A549 (cell line): ENCODE measurements around the gene NPAS2. TPM values are rescaled to one million over a fixed set of nuclear protein-coding genes. Genes with fewer than 3 reads are reported as not detected.

Source experiments
- ATAC-seq, 2 experiments: fragments of 200-7000 bp in 1 of 2; fragments of >200 bp in 1 of 2; cut with Nextera tagmentation in 1 of 2; cut with Tn5 transposase in 1 of 2; 3 replicates each; pipeline versions ENCODE4 v1.8.0 to v1.9.1; 2018 to 2020; ENCODE audit warnings: mild to moderate bottlenecking in 1 of 2, moderate library complexity in 1 of 2
- CTCF ChIA-PET: fragments of 300-600 bp; sonication (Branson Sonifier 250); formaldehyde crosslinking; extraction: SDS; loops from one replicate; lab custom pipeline; 2021; ENCODE audit warnings: antibody characterized with exemption, inconsistent platforms; lab: Yijun Ruan, JAX
- POLR2A ChIA-PET: fragments of 350-600 bp; formaldehyde crosslinking; extraction: SDS; loops from one replicate; lab custom pipeline; 2021; ENCODE audit warnings: antibody characterized with exemption, inconsistent platforms; lab: Yijun Ruan, JAX
- DNase-seq, 2 experiments: peaks; one replicate each; pipeline versions ENCODE4 v3.0.0 to v3.0.0-alpha.2; 2011 to 2016; ENCODE audit warnings: low read depth in 1 of 2, low spot score in 1 of 2
- FAIRE-seq: peaks from 2 replicates; lab custom pipeline; 2011; peaks lifted over from hg19 to GRCh38; lab: Jason Lieb, UNC
- H3K27ac ChIP-seq, 2 experiments: fragments of >200 bp; sonication (Bioruptor Twin); formaldehyde crosslinking; 3 replicates each; pipeline ENCODE4 v1.5.1; 2016 to 2017
- H3K4me1 ChIP-seq: fragments of >200 bp; sonication (Bioruptor Twin); formaldehyde crosslinking; 3 replicates; pipeline ENCODE4 v1.6.1; 2016
- H3K4me2 ChIP-seq: fragments of >200 bp; sonication (Bioruptor Twin); formaldehyde crosslinking; 3 replicates; pipeline ENCODE4 v1.6.1; 2016
- H3K4me3 ChIP-seq: fragments of >200 bp; sonication (Bioruptor Twin); formaldehyde crosslinking; 3 replicates; pipeline ENCODE4 v1.5.1; 2016
- H3K9me3 ChIP-seq: fragments of >200 bp; sonication (Bioruptor Twin); formaldehyde crosslinking; 3 replicates; pipeline ENCODE4 v1.6.1; 2016
- CBX2 ChIP-seq: fragments of 200-600 bp; sonication (generic); IDR thresholded peaks from 2 replicates; pipeline ENCODE4 v1.6.1; 2016; ENCODE audit warnings: low read depth, mild to moderate bottlenecking, borderline replicate concordance
- CBX8 ChIP-seq: fragments of 200-600 bp; sonication (generic); IDR thresholded peaks from 2 replicates; pipeline ENCODE4 v1.6.1; 2016
- CTCF ChIP-seq: fragments of >200 bp; sonication (Bioruptor Twin); formaldehyde crosslinking; IDR thresholded peaks from 3 replicates; pipeline ENCODE4 v1.5.1; 2016
- E2F6 ChIP-seq: IDR thresholded peaks from 2 replicates; pipeline ENCODE4 v1.6.1; 2012; ENCODE audit warnings: low read depth, borderline replicate concordance
- EHF ChIP-seq: fragments of 250-450 bp; sonication (Bioruptor Pico); IDR thresholded peaks from 2 replicates; pipeline ENCODE4 v1.5.0; 2020; ENCODE audit warnings: mild to moderate bottlenecking
- EHMT2 ChIP-seq: fragments of 200-600 bp; sonication (generic); IDR thresholded peaks from 2 replicates; pipeline ENCODE4 v1.6.1; 2016; ENCODE audit warnings: antibody characterized with exemption, low read depth, mild to moderate bottlenecking, moderate library complexity
- ELK1 ChIP-seq: fragments of 150-350 bp; IDR thresholded peaks from 2 replicates; pipeline ENCODE4 v1.6.1; 2014; ENCODE audit warnings: low read depth, mild to moderate bottlenecking, low read length
- EP300 ChIP-seq, 2 experiments: fragments of >200 bp; sonication (Bioruptor Twin); formaldehyde crosslinking; IDR thresholded peaks; 2 replicates in 1 of 2; 3 replicates in 1 of 2; pipeline ENCODE4 v1.6.1; 2016 to 2017
- GATA3 ChIP-seq: IDR thresholded peaks from 2 replicates; pipeline ENCODE4 v1.6.1; 2012; ENCODE audit warnings: borderline replicate concordance
- HES2 ChIP-seq: fragments of >200 bp; sonication (Bioruptor Twin); formaldehyde crosslinking; IDR thresholded peaks from 2 replicates; pipeline ENCODE4 v1.6.1; 2016
- HEYL ChIP-seq: fragments of 250-450 bp; sonication (Bioruptor Pico); IDR thresholded peaks from 2 replicates; pipeline ENCODE4 v1.8.0; 2021; ENCODE audit warnings: mild to moderate bottlenecking, moderate library complexity
- JUN ChIP-seq, 2 experiments: fragments of >200 bp; sonication (Bioruptor Twin); formaldehyde crosslinking; IDR thresholded peaks; 2 replicates in 1 of 2; 3 replicates in 1 of 2; pipeline ENCODE4 v1.6.1; 2016 to 2017
- MAFK ChIP-seq: fragments of 450-650 bp; IDR thresholded peaks from 2 replicates; pipeline ENCODE4 v1.6.1; 2014; ENCODE audit not compliant: partially characterized antibody
- MAX ChIP-seq: IDR thresholded peaks from 2 replicates; pipeline ENCODE4 v1.6.1; 2012
- NFE2L2 ChIP-seq: fragments of 150-350 bp; conservative IDR thresholded peaks from 2 replicates; pipeline ENCODE4 v1.6.1; 2014; ENCODE audit warnings: low read length
- PHF8 ChIP-seq: fragments of 200-600 bp; sonication (generic); IDR thresholded peaks from 2 replicates; pipeline ENCODE4 v1.6.1; 2016; ENCODE audit warnings: low read depth, mild to moderate bottlenecking, antibody characterized with exemption, moderate library complexity, borderline replicate concordance
- RFX5 ChIP-seq: fragments of 450-650 bp; IDR thresholded peaks from 2 replicates; pipeline ENCODE4 v1.7.1; 2014; ENCODE audit warnings: antibody characterized with exemption, mild to moderate bottlenecking, moderate library complexity
- USF2 ChIP-seq: fragments of 450-650 bp; IDR thresholded peaks from 2 replicates; pipeline ENCODE4 v1.6.1; 2014; ENCODE audit warnings: antibody characterized with exemption
- ZC3H11A ChIP-seq: fragments of 450-650 bp; IDR thresholded peaks from 2 replicates; pipeline ENCODE4 v1.6.1; 2014; ENCODE audit warnings: antibody characterized with exemption, mild to moderate bottlenecking
- ZFP36 ChIP-seq: fragments of 450-650 bp; IDR thresholded peaks from 2 replicates; pipeline ENCODE4 v1.6.1; 2014; ENCODE audit warnings: borderline replicate concordance; ENCODE audit not compliant: partially characterized antibody
- WGBS: methylation state at CpG from one replicate; pipeline ENCODE4 v1.1.6; 2017; ENCODE audit errors: missing lambda C conversion rate; 5-methylcytosine and 5-hydroxymethylcytosine counted together
- polyA plus RNA-seq, 4 experiments: library from polyadenylated mRNA; depleted of rRNA in 3 of 4; stranded (reverse); fragments of >200 nt; fragmentation: RNase III in 1 of 4; extraction: RNeasy Plus Mini Kit Qiagen cat#74134 plus additional on column Dnase treatment in 1 of 4; gene quantifications; 2 replicates in 3 of 4; 3 replicates in 1 of 4; pipeline ENCODE4 v1.2.3, GENCODE V29; 2011 to 2017

Gene NPAS2
- polyA plus RNA-seq, 2 of the 4 experiments (the other 2 are of a cell fraction): 31.4 to 56.1 TPM

- no peak for ATAC-seq
- no peak overlapping the region for H3K27ac ChIP-seq
- FAIRE-seq: no peak
- no peaks in the 10 kb centered on the region for H3K9me3 ChIP-seq
- CTCF ChIA-PET: interaction anchor here (0.9 to 2.0 kb wide), 3 partner anchors 9 to 204 kb away, joined by 4 to 6 read pairs (median 4); no protein-coding TSS in a partner anchor
- POLR2A ChIA-PET: no interaction called here
- no peak overlapping the region for H3K4me3 ChIP-seq
- 62% methylated on average over 3 of the region's 3 CpGs for WGBS
- no peak for TF ChIP-seq GATA3
- no peak for TF ChIP-seq ELK1
- TF ChIP-seq CBX8: no peak
- no peak for TF ChIP-seq JUN (IDR thresholded peaks at IDR 0.05)
- TF ChIP-seq MAFK: peak; percentile 7
- TF ChIP-seq, all 56 proteins: peak for 1
- H3K4me1 ChIP-seq: peaks cover 15% of the 10 kb centered on the region
- no peak for DNase-seq
- H3K4me2 ChIP-seq: peak overlapping the region; percentile 34; the same call in 2 of the 3 replicates
Observed at GRCh38 chr2:100814453-100814852, 5.5 kb upstream of the NPAS2 start.

- FAIRE-seq: no peak
Observed at GRCh38 chr2:100817388-100817985, 2.5 kb upstream of the NPAS2 start.

GRCh38 chr2:100818003-100818605 is 1.8 kb upstream of the NPAS2 start:
- CTCF ChIA-PET: interaction anchor here (0.6 to 1.8 kb wide), 9 partner anchors 9 to 208 kb away, joined by 3 to 10 read pairs (median 5); no protein-coding TSS in a partner anchor

More at GRCh38 chr2:100817388-100817985, 2.5 kb upstream of the NPAS2 start:
- DNase-seq (no peak), ATAC-seq (no peak)
- WGBS: 94% methylated on average over 7 of the region's 7 CpGs
- Histone ChIP-seq H3K4me2 (no peak overlapping the region; the same call in 2 of the 3 replicates), H3K4me3 (no peak overlapping the region), H3K4me1 (peaks cover 21% of the 10 kb centered on the region), H3K27ac (no peak overlapping the region), H3K9me3 (no peaks in the 10 kb centered on the region)
- CTCF ChIA-PET: interaction anchor here (0.6 to 1.8 kb wide), 7 partner anchors 8 to 208 kb away, joined by 3 to 10 read pairs (median 5); no protein-coding TSS in a partner anchor
- TF ChIP-seq ELK1: no peak
- TF ChIP-seq NFE2L2: no peak
- TF ChIP-seq E2F6: no peak
- TF ChIP-seq MAX: no peak
- TF ChIP-seq RFX5: no peak
- POLR2A ChIA-PET: interaction anchor here (1.6 kb wide), 1 partner anchor 84 kb away, joined by 7 read pairs; no protein-coding TSS in a partner anchor

GRCh38 chr2:100818606-100819369 is 1.2 kb upstream of the NPAS2 start:
- peak; percentile 62 to 72 for DNase-seq
- peak; percentile 65 to 79 for ATAC-seq
- CTCF ChIA-PET: interaction anchor here (0.6 to 8.9 kb wide), 18 partner anchors 9 to 210 kb away, joined by 3 to 76 read pairs (median 3); no protein-coding TSS in a partner anchor
- under 1% methylated on average over 31 of the region's 51 CpGs for WGBS
- FAIRE-seq: no peak
- peaks cover 34% of the 10 kb centered on the region for H3K4me1 ChIP-seq
- POLR2A ChIA-PET: interaction anchor here (0.7 to 2.4 kb wide), 8 partner anchors 24 to 209 kb away, joined by 3 to 16 read pairs (median 4); partner anchors contain the start of gene RPL31
- H3K4me3 ChIP-seq: peak overlapping the region; percentile 96
- H3K9me3 ChIP-seq: no peaks in the 10 kb centered on the region
- H3K27ac ChIP-seq: peak overlapping the region; percentile 97 to 98
- H3K4me2 ChIP-seq: peak overlapping the region; percentile 91
- TF ChIP-seq CBX2: no peak
- peak; percentile 50 for TF ChIP-seq USF2
- no peak for TF ChIP-seq HES2
- peak; percentile 57 for TF ChIP-seq CTCF
- no peak for TF ChIP-seq EHMT2
- peak; percentile 54 for TF ChIP-seq MAX
- no peak for TF ChIP-seq HEYL (CRISPR knock-in tag)
- TF ChIP-seq ZC3H11A: no peak
- TF ChIP-seq EHF (CRISPR knock-in tag): no peak
- no peak for TF ChIP-seq RFX5

More at GRCh38 chr2:100818003-100818605, 1.8 kb upstream of the NPAS2 start:
- POLR2A ChIA-PET: interaction anchor here (1.6 to 2.4 kb wide), 2 partner anchors 84 to 85 kb away, joined by 7 to 16 read pairs; no protein-coding TSS in a partner anchor
- DNase-seq (peak in 1 of 2 experiments; percentile 32), ATAC-seq (no peak; a peak in 1 of 6 replicates), FAIRE-seq (no peak)
- peak overlapping the region; percentile 91 for H3K4me2 ChIP-seq
- WGBS: 25% methylated on average over 16 of the region's 16 CpGs
- TF ChIP-seq EP300 (IDR thresholded peaks at IDR 0.05) (no peak), ZFP36 (peak; percentile 20), PHF8 (no peak)
- peak overlapping the region; percentile 96 for H3K4me3 ChIP-seq
- peaks cover 27% of the 10 kb centered on the region for H3K4me1 ChIP-seq
- peak overlapping the region; percentile 97 to 98 for H3K27ac ChIP-seq
- no peaks in the 10 kb centered on the region for H3K9me3 ChIP-seq
